ENCODE results near the gene CRY2.

GRCh38 chr11:45817191-45817590 lies 30.1 kb upstream of the CRY2 start:
- TF ChIP-seq CHD2 (IDR thresholded peaks at IDR 0.05; ENCODE audit: low read length, partially characterized antibody) (no peak), EZH2phosphoT487 (IDR thresholded peaks at IDR 0.05; ENCODE audit: borderline replicate concordance, low read depth) (no peak), MEF2A (IDR thresholded peaks at IDR 0.05; ENCODE audit: borderline replicate concordance, low read depth) (no peak), TEAD4 (IDR thresholded peaks at IDR 0.05; ENCODE audit: borderline replicate concordance, insufficient read depth) (no peak)
- TF ChIP-seq, protein P1, sequence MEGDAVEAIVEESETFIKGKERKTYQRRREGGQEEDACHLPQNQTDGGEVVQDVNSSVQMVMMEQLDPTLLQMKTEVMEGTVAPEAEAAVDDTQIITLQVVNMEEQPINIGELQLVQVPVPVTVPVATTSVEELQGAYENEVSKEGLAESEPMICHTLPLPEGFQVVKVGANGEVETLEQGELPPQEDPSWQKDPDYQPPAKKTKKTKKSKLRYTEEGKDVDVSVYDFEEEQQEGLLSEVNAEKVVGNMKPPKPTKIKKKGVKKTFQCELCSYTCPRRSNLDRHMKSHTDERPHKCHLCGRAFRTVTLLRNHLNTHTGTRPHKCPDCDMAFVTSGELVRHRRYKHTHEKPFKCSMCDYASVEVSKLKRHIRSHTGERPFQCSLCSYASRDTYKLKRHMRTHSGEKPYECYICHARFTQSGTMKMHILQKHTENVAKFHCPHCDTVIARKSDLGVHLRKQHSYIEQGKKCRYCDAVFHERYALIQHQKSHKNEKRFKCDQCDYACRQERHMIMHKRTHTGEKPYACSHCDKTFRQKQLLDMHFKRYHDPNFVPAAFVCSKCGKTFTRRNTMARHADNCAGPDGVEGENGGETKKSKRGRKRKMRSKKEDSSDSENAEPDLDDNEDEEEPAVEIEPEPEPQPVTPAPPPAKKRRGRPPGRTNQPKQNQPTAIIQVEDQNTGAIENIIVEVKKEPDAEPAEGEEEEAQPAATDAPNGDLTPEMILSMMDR (IDR thresholded peaks at IDR 0.05) = no peak
- TF ChIP-seq, protein P2, sequence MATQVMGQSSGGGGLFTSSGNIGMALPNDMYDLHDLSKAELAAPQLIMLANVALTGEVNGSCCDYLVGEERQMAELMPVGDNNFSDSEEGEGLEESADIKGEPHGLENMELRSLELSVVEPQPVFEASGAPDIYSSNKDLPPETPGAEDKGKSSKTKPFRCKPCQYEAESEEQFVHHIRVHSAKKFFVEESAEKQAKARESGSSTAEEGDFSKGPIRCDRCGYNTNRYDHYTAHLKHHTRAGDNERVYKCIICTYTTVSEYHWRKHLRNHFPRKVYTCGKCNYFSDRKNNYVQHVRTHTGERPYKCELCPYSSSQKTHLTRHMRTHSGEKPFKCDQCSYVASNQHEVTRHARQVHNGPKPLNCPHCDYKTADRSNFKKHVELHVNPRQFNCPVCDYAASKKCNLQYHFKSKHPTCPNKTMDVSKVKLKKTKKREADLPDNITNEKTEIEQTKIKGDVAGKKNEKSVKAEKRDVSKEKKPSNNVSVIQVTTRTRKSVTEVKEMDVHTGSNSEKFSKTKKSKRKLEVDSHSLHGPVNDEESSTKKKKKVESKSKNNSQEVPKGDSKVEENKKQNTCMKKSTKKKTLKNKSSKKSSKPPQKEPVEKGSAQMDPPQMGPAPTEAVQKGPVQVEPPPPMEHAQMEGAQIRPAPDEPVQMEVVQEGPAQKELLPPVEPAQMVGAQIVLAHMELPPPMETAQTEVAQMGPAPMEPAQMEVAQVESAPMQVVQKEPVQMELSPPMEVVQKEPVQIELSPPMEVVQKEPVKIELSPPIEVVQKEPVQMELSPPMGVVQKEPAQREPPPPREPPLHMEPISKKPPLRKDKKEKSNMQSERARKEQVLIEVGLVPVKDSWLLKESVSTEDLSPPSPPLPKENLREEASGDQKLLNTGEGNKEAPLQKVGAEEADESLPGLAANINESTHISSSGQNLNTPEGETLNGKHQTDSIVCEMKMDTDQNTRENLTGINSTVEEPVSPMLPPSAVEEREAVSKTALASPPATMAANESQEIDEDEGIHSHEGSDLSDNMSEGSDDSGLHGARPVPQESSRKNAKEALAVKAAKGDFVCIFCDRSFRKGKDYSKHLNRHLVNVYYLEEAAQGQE (IDR thresholded peaks at IDR 0.05; ENCODE audit: low read depth, low read length) = no peak
